Activated CD8-positive, alpha-beta memory T cell treated with anti-CD3 and anti-CD28 coated beads, Interleukin-2, amount 10 ng/mL, durations not matched to agents 7 days and 5 days (primary cell): Measurements from ENCODE around the gene PADI2. TPM values are rescaled to one million over a fixed set of nuclear protein-coding genes. Genes with fewer than 3 reads are reported as not detected.

Experiments used
- ATAC-seq: fragments of 150-1000 bp; cut with Tn5 transposase; one replicate; pipeline ENCODE4 v1.10.0; 2021; ENCODE audit warnings: moderate library complexity
- CTCF ChIA-PET: fragments of 350-600 bp; sonication (Branson Sonifier 250); formaldehyde crosslinking; loops from one replicate; lab custom pipeline; 2021; ENCODE audit warnings: antibody characterized with exemption; lab: Charles Lee
- DNase-seq: peaks from one replicate; pipeline ENCODE4 v3.0.0-alpha.2; 2020
- H3K27ac Mint-ChIP-seq: one replicate; pipeline ENCODE4 v1.8.0; 2021; ENCODE audit warnings: mild to moderate bottlenecking, mixed read lengths
- H3K27me3 Mint-ChIP-seq: one replicate; pipeline ENCODE4 v1.8.0; 2021; ENCODE audit warnings: mixed read lengths
- H3K36me3 Mint-ChIP-seq: one replicate; pipeline ENCODE4 v1.8.0; 2021; ENCODE audit warnings: mild to moderate bottlenecking, mixed read lengths
- H3K4me1 Mint-ChIP-seq: one replicate; pipeline ENCODE4 v1.8.0; 2021; ENCODE audit warnings: mixed read lengths
- H3K4me3 Mint-ChIP-seq: one replicate; pipeline ENCODE4 v1.8.0; 2021; ENCODE audit warnings: mild to moderate bottlenecking, moderate library complexity, mixed read lengths
- H3K9me3 Mint-ChIP-seq: one replicate; pipeline ENCODE4 v1.8.0; 2022; ENCODE audit warnings: low read depth, mixed read lengths
- total RNA-seq, 2 experiments: library from RNA; stranded (reverse); gene quantifications; one replicate each; pipeline ENCODE4 v1.2.3, GENCODE V29; 2021

PADI2 gene
- total RNA-seq, 2 experiments from 2014 or later: 0.09 to 0.23 TPM

DNA sequence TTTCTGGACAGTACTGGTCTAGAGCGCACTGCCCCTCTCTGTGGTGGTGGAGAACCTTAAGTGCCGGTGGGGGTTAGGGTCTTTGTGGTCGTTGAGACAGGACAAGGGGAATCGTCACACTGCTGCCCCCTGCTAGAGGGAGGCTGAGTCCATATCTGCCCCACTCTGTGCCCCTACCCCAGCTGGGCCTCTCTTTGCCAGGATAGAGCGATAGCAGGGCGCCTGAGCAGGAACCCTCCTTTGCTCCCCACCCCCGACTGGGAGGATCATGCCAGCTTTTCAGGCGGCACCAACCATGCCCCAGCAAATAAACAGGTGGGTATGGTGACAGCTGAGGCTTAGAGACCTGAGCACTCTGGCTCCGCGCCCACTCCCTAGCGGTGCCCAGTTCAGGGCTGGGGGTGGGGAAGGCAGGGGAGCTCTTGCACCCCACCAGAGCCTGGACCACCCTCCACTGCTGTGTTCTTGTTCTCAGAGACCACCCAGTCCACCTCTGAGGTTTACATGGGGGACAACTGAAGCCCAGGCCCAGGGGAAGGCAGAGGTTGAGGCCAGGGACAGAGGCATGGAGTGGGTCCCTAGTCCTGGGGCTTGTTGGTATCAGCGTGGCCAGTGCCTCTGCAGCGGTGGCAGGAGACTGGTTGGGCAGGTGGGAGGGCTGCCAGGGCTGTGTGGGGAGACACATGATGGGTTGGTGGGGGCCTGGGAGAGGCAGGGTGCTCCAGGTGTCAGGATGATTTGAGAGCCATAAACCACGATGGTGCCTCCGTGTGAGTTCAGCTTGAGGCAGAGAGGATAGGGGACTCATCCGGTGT, 1.6 kb downstream of the PADI2 start:
- no peaks in the 10 kb centered on the region for H3K4me1 Mint-ChIP-seq
- ATAC-seq: no peak
- no peaks in the 10 kb centered on the region for H3K9me3 Mint-ChIP-seq
- CTCF ChIA-PET: no interaction called here
- peaks cover 54% of the 10 kb centered on the region for H3K27me3 Mint-ChIP-seq
- H3K27ac Mint-ChIP-seq: no peak overlapping the region
- no peak for DNase-seq
- no peaks in the 10 kb centered on the region for H3K36me3 Mint-ChIP-seq
- H3K4me3 Mint-ChIP-seq: no peak overlapping the region

DNA sequence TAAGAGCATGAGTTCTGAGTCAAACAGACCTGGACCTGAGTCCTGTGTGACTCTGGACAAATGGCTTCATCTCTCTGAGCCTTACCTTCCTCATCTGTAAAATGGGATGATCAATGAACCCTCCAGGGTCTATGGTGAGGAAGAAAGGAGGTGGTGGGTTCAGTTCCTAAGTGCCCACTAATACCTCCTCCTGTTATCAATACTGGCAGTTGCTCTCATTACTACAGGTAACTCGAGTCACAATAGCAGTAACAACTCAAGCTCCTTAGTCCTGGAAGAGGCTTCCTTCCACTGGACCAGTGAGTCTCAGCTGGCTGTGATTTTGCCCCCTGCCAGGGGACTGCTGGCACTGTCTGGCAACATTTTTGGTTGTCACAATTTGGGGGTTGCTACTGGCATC, 2.6 kb downstream of the PADI2 start:
- ATAC-seq (no peak), DNase-seq (no peak)
- no peaks in the 10 kb centered on the region for H3K4me1 Mint-ChIP-seq
- no peaks in the 10 kb centered on the region for H3K36me3 Mint-ChIP-seq
- no peak overlapping the region for H3K4me3 Mint-ChIP-seq
- no peak overlapping the region for H3K27ac Mint-ChIP-seq
- CTCF ChIA-PET: no interaction called here
- peaks cover 56% of the 10 kb centered on the region for H3K27me3 Mint-ChIP-seq
- no peaks in the 10 kb centered on the region for H3K9me3 Mint-ChIP-seq

DNA sequence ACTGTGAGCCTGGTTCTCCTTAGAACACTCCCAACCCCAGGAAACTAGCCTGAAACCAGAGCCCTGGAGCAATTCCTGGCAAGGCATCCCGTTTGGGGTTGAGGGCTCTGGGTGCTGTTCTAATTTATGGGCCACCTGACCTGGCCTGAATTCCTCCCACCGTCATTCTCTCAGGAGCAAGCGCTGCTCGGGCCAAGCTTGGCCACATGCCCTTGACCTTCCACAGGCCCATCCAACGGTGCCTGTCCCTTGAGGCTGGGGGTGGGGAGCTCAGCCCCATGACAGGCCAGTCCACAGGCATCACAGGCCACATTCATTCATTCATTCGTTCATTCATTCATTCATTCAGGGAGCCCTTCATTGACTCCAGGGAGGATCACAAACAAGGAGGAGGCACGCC, 5.3 kb downstream of the PADI2 start:
- no peak overlapping the region for H3K27ac Mint-ChIP-seq
- H3K4me3 Mint-ChIP-seq: no peak overlapping the region
- H3K27me3 Mint-ChIP-seq: peaks cover 45% of the 10 kb centered on the region
- no peaks in the 10 kb centered on the region for H3K4me1 Mint-ChIP-seq
- no peak for DNase-seq
- H3K9me3 Mint-ChIP-seq: no peaks in the 10 kb centered on the region
- ATAC-seq: no peak
- CTCF ChIA-PET: interaction anchor here (1.3 kb wide), 1 partner anchor 123 kb away, joined by 3 read pairs; no protein-coding TSS in a partner anchor
- no peaks in the 10 kb centered on the region for H3K36me3 Mint-ChIP-seq

- peaks cover 32% of the 10 kb centered on the region for H3K27me3 Mint-ChIP-seq
- ATAC-seq (no peak), DNase-seq (no peak)
- no peak overlapping the region for H3K27ac Mint-ChIP-seq
- no peaks in the 10 kb centered on the region for H3K4me1 Mint-ChIP-seq
- CTCF ChIA-PET: no interaction called here
- H3K36me3 Mint-ChIP-seq: no peaks in the 10 kb centered on the region
- H3K4me3 Mint-ChIP-seq: no peak overlapping the region
- H3K9me3 Mint-ChIP-seq: no peaks in the 10 kb centered on the region
Observed at GRCh38 chr1:17112496-17113236, 6.6 kb downstream of the PADI2 start.

- Mint-ChIP-seq H3K36me3 (no peaks in the 10 kb centered on the region), H3K4me3 (no peak overlapping the region), H3K9me3 (no peaks in the 10 kb centered on the region), H3K4me1 (no peaks in the 10 kb centered on the region), H3K27ac (no peak overlapping the region), H3K27me3 (peaks cover 27% of the 10 kb centered on the region)
- CTCF ChIA-PET: no interaction called here
- ATAC-seq (no peak), DNase-seq (no peak)
Observed at GRCh38 chr1:17112076-17112475, 7.2 kb downstream of the PADI2 start.

DNA sequence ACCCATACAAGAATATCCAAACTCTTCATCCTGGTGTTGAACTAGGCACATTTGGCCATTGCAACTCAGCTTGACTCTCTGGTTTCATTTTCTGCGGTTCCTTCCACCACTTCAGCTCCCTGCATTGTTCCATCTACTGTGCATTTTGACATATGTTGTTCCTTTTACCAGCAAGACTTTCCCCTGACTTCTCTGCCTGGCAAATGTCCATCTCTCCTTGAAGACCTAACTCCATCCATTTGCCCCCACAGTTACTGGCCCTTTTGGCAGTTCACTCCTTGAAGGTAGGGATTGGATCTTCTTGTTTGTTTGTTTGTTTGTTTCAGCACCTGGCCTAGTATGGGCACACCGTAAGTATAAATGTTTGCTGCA, 8.7 kb downstream of the PADI2 start:
- ATAC-seq: no peak
- Mint-ChIP-seq H3K4me1 (no peaks in the 10 kb centered on the region), H3K27me3 (peaks cover 20% of the 10 kb centered on the region), H3K36me3 (no peaks in the 10 kb centered on the region), H3K27ac (no peak overlapping the region), H3K4me3 (no peak overlapping the region), H3K9me3 (no peaks in the 10 kb centered on the region)
- no peak for DNase-seq
- CTCF ChIA-PET: no interaction called here

DNA sequence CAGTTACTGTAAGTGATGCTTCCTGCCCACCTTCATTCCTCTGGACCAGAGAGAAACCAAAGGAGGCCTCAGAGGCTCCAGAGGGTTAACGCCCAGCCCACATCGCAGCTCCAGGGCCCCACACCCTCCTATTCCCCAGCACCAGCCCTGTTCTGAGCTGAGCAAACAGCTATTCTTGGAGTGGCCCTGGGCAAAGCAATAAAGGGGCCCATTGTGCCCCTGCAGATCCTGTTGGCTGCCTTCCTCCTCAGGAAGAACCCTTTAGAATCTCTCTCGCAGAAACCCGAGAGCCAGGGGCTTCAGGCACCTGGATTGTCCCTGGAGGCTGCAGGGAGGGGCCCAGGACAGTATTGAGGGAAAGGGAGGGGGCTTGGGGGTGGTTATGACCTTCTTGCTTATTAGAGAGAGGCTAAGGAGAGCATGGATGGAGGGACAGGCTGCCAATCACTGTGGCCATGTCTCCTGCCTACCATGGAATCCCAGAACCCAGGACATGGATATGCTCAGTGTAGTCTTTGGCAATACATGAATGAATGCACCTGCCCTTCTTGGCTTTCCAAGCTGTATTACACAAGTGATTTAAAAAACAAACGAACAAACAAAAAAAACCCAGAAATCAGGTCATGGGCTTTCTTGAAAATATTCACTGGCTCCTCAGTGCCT, 9.2 kb downstream of the PADI2 start:
- CTCF ChIA-PET: no interaction called here
- no peaks in the 10 kb centered on the region for H3K36me3 Mint-ChIP-seq
- no peak for ATAC-seq

GRCh38 chr1:17108786-17109185, 10.5 kb downstream of the PADI2 start:
- H3K9me3 Mint-ChIP-seq: no peaks in the 10 kb centered on the region
- no peak overlapping the region for H3K27ac Mint-ChIP-seq
- ATAC-seq: no peak

More for the DNA sequence above, 9.2 kb downstream of the PADI2 start:
- Mint-ChIP-seq H3K9me3 (no peaks in the 10 kb centered on the region), H3K27me3 (peaks cover 17% of the 10 kb centered on the region), H3K4me3 (no peak overlapping the region), H3K27ac (no peak overlapping the region), H3K4me1 (no peaks in the 10 kb centered on the region)
- no peak for DNase-seq

GRCh38 chr1:17108360-17108759, 10.9 kb downstream of the PADI2 start:
- Mint-ChIP-seq H3K27me3 (peaks cover 12% of the 10 kb centered on the region), H3K4me3 (no peak overlapping the region), H3K36me3 (no peaks in the 10 kb centered on the region), H3K27ac (no peak overlapping the region), H3K4me1 (no peaks in the 10 kb centered on the region), H3K9me3 (no peaks in the 10 kb centered on the region)
- DNase-seq (no peak), ATAC-seq (no peak)
- CTCF ChIA-PET: no interaction called here

More at GRCh38 chr1:17108786-17109185, 10.5 kb downstream of the PADI2 start:
- no peak for DNase-seq
- CTCF ChIA-PET: no interaction called here
- Mint-ChIP-seq H3K4me1 (no peaks in the 10 kb centered on the region), H3K36me3 (no peaks in the 10 kb centered on the region), H3K27me3 (peaks cover 12% of the 10 kb centered on the region), H3K4me3 (no peak overlapping the region)

DNA sequence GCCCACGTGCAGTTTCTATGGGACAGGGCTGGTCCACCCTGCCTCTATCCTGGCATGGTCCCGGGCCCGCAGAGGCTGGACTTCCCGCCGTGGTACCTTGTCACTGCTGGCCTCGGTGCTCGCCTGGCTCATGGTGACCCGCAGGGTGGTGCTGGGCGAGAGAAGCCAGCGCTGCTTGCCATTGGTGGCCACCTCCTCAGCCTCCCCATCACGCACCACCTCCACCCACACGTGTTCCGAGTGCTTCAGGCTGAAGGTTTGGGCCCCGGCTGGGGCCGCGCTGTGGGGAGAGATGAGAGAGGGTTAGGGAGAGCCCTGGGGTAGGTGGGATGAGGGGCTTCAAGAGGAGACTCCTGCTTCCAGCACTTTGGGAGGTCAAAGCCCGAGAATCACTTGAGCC, 14.5 kb downstream of the PADI2 start:
- DNase-seq (no peak), ATAC-seq (no peak)
- Mint-ChIP-seq H3K27me3 (peaks cover 8% of the 10 kb centered on the region), H3K9me3 (no peaks in the 10 kb centered on the region), H3K27ac (no peak overlapping the region), H3K4me3 (no peak overlapping the region), H3K4me1 (no peaks in the 10 kb centered on the region), H3K36me3 (no peaks in the 10 kb centered on the region)
- CTCF ChIA-PET: no interaction called here

DNA sequence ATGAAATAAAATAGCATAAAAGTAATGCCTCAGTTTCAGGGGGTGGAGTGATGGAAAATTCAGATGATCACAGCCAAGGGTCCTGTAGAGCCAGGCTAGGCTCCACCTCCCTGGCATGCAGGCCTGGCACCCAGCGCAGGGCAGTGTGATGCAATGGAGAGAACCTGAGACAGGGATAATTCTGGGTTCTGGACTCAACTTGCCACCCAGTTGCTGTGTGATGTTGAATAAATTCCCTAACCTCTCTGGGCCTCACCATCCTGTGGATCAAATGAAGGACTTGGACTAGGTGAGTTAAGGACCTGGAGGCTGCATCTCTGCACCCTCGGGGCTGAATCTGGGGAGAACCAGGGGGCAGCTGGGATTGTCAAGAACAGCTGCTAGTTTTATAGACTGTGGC, 17.0 kb downstream of the PADI2 start:
- CTCF ChIA-PET: no interaction called here
- H3K27ac Mint-ChIP-seq: no peak overlapping the region
- H3K4me1 Mint-ChIP-seq: no peaks in the 10 kb centered on the region
- H3K27me3 Mint-ChIP-seq: peaks cover 12% of the 10 kb centered on the region
- ATAC-seq: no peak
- DNase-seq: no peak
- H3K4me3 Mint-ChIP-seq: no peak overlapping the region
- no peaks in the 10 kb centered on the region for H3K9me3 Mint-ChIP-seq
- no peaks in the 10 kb centered on the region for H3K36me3 Mint-ChIP-seq

DNA sequence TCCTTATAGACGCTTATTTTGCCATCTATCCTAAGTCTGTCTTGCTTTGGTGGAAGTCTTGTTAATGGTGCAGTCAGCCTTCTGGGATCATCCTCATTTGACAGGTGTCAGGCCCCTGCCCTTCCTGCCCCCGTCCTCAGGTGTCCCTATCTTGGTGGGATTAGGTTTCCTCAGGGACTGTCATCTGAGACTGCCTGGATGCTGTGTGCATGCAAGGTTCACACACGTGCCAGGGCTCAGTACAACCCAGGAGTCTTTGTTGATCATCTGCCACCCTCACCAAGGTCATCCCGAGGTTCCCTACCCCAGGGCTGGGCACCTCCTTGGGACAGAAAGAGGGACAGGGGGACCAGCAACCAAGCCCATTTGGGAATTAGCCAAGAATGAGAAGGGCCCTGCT, 18.0 kb downstream of the PADI2 start:
- CTCF ChIA-PET: no interaction called here
- no peak for ATAC-seq
- Mint-ChIP-seq H3K9me3 (no peaks in the 10 kb centered on the region), H3K4me3 (no peak overlapping the region), H3K27me3 (peaks cover 10% of the 10 kb centered on the region), H3K27ac (no peak overlapping the region), H3K36me3 (no peaks in the 10 kb centered on the region), H3K4me1 (no peaks in the 10 kb centered on the region)
- DNase-seq: no peak

DNA sequence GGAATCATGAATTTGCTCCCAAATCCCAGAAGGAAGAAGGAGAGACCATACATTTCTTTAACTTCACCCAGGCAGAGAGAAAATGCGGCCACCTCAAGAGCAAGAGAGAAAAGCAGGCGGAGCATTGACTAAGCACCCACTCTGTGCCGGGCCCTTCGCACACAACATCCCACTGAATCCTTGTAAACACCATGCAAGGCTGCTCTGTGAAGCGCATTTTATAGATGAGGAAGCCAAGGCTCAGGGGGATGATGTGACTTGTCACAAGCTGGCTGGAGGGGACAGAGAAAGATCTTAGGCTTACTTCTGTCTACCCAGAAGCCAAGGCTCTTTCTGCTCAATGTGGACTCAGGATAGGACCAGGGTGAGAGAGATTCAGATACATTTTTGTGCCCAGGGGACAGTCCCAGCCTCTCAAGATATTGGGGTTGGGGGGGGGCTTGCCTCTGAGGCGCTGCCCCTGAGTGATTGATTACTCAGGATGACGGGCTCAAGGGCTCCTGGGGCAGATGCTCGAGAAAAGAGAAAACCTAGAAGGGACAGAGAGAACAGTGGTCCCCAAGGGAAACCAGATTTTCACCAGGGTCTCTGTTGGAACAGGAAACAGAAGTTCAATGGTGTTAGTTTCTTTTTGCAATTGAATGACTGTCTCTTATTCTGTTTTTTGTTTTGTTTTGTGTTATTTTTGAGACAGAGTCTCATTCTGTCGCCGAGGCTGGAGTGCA, 19.5 kb downstream of the PADI2 start:
- Mint-ChIP-seq H3K36me3 (no peaks in the 10 kb centered on the region), H3K4me3 (no peak overlapping the region), H3K9me3 (no peaks in the 10 kb centered on the region), H3K27me3 (peaks cover 13% of the 10 kb centered on the region), H3K4me1 (no peaks in the 10 kb centered on the region), H3K27ac (no peak overlapping the region)
- CTCF ChIA-PET: no interaction called here
- DNase-seq (no peak), ATAC-seq (no peak)
